ENCODE data around the gene CHN1.

DNA sequence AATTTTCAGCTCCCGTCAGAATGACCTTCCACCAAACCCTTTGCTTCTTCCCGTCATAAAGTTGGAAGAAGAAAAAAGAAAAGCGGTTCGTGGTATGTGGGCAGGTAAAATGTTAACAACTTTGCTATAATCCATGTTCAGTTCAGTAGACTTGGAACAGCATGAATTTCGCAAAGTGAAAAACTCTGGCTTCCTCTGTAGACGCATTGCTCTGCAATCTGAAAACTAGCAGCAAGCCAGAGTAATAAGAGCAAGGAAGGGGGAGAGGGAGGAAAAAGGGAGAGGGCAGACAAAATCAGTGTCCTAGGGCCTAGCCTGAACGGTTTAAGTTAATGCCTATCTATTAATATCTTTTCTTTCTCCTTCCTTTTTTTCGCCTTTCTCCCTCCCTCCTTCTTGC lies 214.2 kb downstream of the CHN1 start:
- TF ChIP-seq, protein P1, sequence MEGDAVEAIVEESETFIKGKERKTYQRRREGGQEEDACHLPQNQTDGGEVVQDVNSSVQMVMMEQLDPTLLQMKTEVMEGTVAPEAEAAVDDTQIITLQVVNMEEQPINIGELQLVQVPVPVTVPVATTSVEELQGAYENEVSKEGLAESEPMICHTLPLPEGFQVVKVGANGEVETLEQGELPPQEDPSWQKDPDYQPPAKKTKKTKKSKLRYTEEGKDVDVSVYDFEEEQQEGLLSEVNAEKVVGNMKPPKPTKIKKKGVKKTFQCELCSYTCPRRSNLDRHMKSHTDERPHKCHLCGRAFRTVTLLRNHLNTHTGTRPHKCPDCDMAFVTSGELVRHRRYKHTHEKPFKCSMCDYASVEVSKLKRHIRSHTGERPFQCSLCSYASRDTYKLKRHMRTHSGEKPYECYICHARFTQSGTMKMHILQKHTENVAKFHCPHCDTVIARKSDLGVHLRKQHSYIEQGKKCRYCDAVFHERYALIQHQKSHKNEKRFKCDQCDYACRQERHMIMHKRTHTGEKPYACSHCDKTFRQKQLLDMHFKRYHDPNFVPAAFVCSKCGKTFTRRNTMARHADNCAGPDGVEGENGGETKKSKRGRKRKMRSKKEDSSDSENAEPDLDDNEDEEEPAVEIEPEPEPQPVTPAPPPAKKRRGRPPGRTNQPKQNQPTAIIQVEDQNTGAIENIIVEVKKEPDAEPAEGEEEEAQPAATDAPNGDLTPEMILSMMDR (IDR thresholded peaks at IDR 0.05), result no peak
- no peak for TF ChIP-seq EZH2phosphoT487 (IDR thresholded peaks at IDR 0.05)

All from neural progenitor cell (in vitro differentiated cells).